Brain microvascular endothelial cell (primary cell): ENCODE results near the gene KCNQ1OT1.

Experiments used
- DNase-seq: peaks from one replicate; pipeline ENCODE4 v3.0.0-alpha.2; 2020
- H3K27ac ChIP-seq: fragments of 250-450 bp; sonication (Bioruptor Pico); 2 replicates; pipeline ENCODE4 v1.5.1; 2020; ENCODE audit warnings: mild to moderate bottlenecking, moderate library complexity
- H3K27me3 ChIP-seq: fragments of 250-450 bp; sonication (Bioruptor Pico); replicated peaks from 2 replicates; pipeline ENCODE4 v1.5.1; 2020; ENCODE audit warnings: mild to moderate bottlenecking
- H3K36me3 ChIP-seq: fragments of 250-450 bp; sonication (Bioruptor Pico); replicated peaks from 2 replicates; pipeline ENCODE4 v1.5.1; 2020; ENCODE audit warnings: mild to moderate bottlenecking
- H3K4me3 ChIP-seq: 2 replicates; pipeline ENCODE4 v1.5.1; 2011; ENCODE audit warnings: low read depth, mild to moderate bottlenecking, control low read depth, low read length, moderate library complexity
- in situ Hi-C: cut with HindIII; loops from 2 replicates; pipeline ENCODE4 v1.10.0; 2017; ENCODE audit warnings: low sequenced_read_pairs, low pct_ligation_motif_present
- TF ChIP-seq, protein P1 (sequence below): IDR thresholded peaks from 2 replicates; pipeline ENCODE4 v1.5.1; 2011; ENCODE audit warnings: low read depth, mild to moderate bottlenecking, moderate library complexity, low read length, control low read depth, inconsistent platforms; ENCODE audit errors: missing control alignments

Gene KCNQ1OT1

GRCh38 chr11:2564008-2564530 is 135.7 kb downstream of the KCNQ1OT1 start:
- Histone ChIP-seq H3K27ac (no peak overlapping the region), H3K4me3 (no peak overlapping the region), H3K27me3 (no peaks in the 10 kb centered on the region), H3K36me3 (no peaks in the 10 kb centered on the region)
- no peak for DNase-seq
- in situ Hi-C loops, result no loop called here
- TF ChIP-seq, protein P1, sequence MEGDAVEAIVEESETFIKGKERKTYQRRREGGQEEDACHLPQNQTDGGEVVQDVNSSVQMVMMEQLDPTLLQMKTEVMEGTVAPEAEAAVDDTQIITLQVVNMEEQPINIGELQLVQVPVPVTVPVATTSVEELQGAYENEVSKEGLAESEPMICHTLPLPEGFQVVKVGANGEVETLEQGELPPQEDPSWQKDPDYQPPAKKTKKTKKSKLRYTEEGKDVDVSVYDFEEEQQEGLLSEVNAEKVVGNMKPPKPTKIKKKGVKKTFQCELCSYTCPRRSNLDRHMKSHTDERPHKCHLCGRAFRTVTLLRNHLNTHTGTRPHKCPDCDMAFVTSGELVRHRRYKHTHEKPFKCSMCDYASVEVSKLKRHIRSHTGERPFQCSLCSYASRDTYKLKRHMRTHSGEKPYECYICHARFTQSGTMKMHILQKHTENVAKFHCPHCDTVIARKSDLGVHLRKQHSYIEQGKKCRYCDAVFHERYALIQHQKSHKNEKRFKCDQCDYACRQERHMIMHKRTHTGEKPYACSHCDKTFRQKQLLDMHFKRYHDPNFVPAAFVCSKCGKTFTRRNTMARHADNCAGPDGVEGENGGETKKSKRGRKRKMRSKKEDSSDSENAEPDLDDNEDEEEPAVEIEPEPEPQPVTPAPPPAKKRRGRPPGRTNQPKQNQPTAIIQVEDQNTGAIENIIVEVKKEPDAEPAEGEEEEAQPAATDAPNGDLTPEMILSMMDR, result no peak

- in situ Hi-C loops, result no loop called here
- TF ChIP-seq, protein P1, result no peak
These were observed 136.4 kb downstream of the KCNQ1OT1 start for GRCh38 chr11:2563213-2564007.

GRCh38 chr11:2562890-2563212 is 136.9 kb downstream of the KCNQ1OT1 start:
- in situ Hi-C loops, result no loop called here

More at GRCh38 chr11:2563213-2564007, 136.4 kb downstream of the KCNQ1OT1 start:
- Histone ChIP-seq H3K27ac (no peak overlapping the region), H3K27me3 (no peaks in the 10 kb centered on the region), H3K4me3 (no peak overlapping the region), H3K36me3 (no peaks in the 10 kb centered on the region)
- no peak for DNase-seq

GRCh38 chr11:2561696-2562581 is 137.9 kb downstream of the KCNQ1OT1 start:
- in situ Hi-C loops, result no loop called here
- H3K27ac ChIP-seq, result no peak overlapping the region

More at GRCh38 chr11:2562890-2563212, 136.9 kb downstream of the KCNQ1OT1 start:
- DNase-seq, result no peak
- Histone ChIP-seq H3K36me3 (no peaks in the 10 kb centered on the region), H3K27me3 (no peaks in the 10 kb centered on the region), H3K4me3 (no peak overlapping the region), H3K27ac (no peak overlapping the region)
- TF ChIP-seq, protein P1, result no peak

GRCh38 chr11:2559527-2560311 is 140.1 kb downstream of the KCNQ1OT1 start:
- DNase-seq, result no peak
- in situ Hi-C loops, result no loop called here
- Histone ChIP-seq H3K36me3 (no peaks in the 10 kb centered on the region), H3K27ac (no peak overlapping the region), H3K27me3 (no peaks in the 10 kb centered on the region), H3K4me3 (no peak overlapping the region)
- TF ChIP-seq, protein P1, result no peak

More at GRCh38 chr11:2561696-2562581, 137.9 kb downstream of the KCNQ1OT1 start:
- no peaks in the 10 kb centered on the region for H3K36me3 ChIP-seq
- H3K27me3 ChIP-seq, result no peaks in the 10 kb centered on the region
- DNase-seq, result no peak
- H3K4me3 ChIP-seq, result no peak overlapping the region
- TF ChIP-seq, protein P1, result no peak
